ENCODE measurements around the gene PPOX.

GRCh38 chr1:161219078-161219892 lies 53.1 kb downstream of the PPOX start:
- TF ChIP-seq POLR2A (IDR thresholded peaks at IDR 0.05; ENCODE audit: low read length) (no peak), GATA1 (IDR thresholded peaks at IDR 0.05; ENCODE audit: low read depth, low read length) (no peak)

Data from erythroblast (primary cell).